MM.1S (cell line): Measurements from ENCODE around the gene RGS16.

Source experiments
- EZH2 ChIP-seq: fragments of 300-600 bp; sonication (generic); optimal IDR thresholded peaks from 2 replicates; pipeline ENCODE3; 2017; ENCODE audit warnings: low read depth, mild to moderate bottlenecking, antibody characterized with exemption, low read length, mixed read lengths
- EZH2phosphoT487 ChIP-seq: fragments of 300-600 bp; sonication (generic); IDR thresholded peaks from 2 replicates; pipeline ENCODE4 v1.6.1; 2018; ENCODE audit warnings: antibody characterized with exemption, low read length
- TF ChIP-seq, protein P1 (sequence below): fragments of 300-600 bp; sonication (generic); IDR thresholded peaks from 2 replicates; pipeline ENCODE4 v1.5.1; 2016; ENCODE audit warnings: antibody characterized with exemption, low read length, mixed read lengths

DNA sequence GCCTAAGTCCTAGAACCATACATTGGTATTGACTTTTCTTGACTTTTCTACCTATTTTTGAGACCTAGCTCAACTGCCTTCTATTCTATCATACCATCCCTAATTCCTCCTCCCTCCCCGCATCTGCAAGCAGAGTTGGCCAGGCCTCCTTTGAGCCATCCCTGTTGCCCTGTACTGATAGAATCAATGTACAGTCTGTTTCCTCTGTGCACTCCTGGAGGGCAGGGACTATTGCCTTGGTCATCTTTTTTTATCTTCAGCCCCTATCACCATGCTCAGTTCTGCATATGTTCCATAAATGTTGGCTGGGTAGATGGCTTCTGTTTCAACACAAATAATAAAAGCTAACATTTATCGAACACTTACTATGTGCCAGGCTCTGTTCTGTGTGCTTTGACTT lies 4.0 kb upstream of the RGS16 start:
- TF ChIP-seq, protein P1, sequence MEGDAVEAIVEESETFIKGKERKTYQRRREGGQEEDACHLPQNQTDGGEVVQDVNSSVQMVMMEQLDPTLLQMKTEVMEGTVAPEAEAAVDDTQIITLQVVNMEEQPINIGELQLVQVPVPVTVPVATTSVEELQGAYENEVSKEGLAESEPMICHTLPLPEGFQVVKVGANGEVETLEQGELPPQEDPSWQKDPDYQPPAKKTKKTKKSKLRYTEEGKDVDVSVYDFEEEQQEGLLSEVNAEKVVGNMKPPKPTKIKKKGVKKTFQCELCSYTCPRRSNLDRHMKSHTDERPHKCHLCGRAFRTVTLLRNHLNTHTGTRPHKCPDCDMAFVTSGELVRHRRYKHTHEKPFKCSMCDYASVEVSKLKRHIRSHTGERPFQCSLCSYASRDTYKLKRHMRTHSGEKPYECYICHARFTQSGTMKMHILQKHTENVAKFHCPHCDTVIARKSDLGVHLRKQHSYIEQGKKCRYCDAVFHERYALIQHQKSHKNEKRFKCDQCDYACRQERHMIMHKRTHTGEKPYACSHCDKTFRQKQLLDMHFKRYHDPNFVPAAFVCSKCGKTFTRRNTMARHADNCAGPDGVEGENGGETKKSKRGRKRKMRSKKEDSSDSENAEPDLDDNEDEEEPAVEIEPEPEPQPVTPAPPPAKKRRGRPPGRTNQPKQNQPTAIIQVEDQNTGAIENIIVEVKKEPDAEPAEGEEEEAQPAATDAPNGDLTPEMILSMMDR, result no peak
- no peak for TF ChIP-seq EZH2
- TF ChIP-seq EZH2phosphoT487, result no peak
